ENCODE data around the gene YES1. TPM values are rescaled to one million over a fixed set of nuclear protein-coding genes. Genes with fewer than 3 reads are reported as not detected.

Gene YES1
- total and polyA plus RNA-seq, 2 donors (not counting 3 experiments of a cell fraction or from before 2014, with no cell fraction given), result 16.5 to 92.3 TPM

DNA sequence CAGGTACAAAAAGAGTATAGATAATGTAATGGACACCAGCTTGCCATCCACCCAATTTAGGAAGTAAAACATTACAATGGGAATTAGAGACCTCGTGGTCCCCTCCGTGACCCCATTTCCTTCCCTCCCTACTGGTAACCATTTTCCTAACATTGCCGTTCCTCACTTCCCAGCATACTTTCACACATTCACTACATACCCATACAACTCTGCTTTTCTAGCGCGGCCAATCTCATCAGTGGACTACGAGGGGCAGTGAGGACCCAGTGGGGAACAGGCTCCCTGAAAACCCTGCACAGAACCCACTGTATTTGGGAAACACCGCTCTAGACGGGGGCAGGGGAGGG, 100.8 kb downstream of the YES1 start:
- H3K4me1 ChIP-seq (ENCODE audit: control insufficient read depth, extremely low read depth, insufficient read depth, low read length), result peaks cover 5% of the 10 kb centered on the region
- ChIA-PET POLR2A (no interaction called here), CTCF (interaction anchor here (1.1 to 1.9 kb wide), 2 partner anchors 119 to 128 kb away, joined by 3 to 10 read pairs; no protein-coding TSS in a partner anchor)
- H3K36me3 ChIP-seq (ENCODE audit: control insufficient read depth in 2 of 2, extremely low read depth in 1 of 2, insufficient read depth in 2 of 2, low read length in 2 of 2), result peaks cover 1 to 3% of the 10 kb centered on the region in 2 experiments
- peak overlapping the region; percentile 79 for H3K4me2 ChIP-seq (ENCODE audit: insufficient read depth, low read length)
- no peaks in the 10 kb centered on the region for H4K20me1 ChIP-seq (replicated peaks; ENCODE audit: control insufficient read depth, extremely low read depth, insufficient read depth, low read length)
- dilution Hi-C loops (cut with MboI; ENCODE audit: extremely low pct_ligation_motif_present, low sequenced_read_pairs), result no loop called here
- peak overlapping the region; percentile 72 for H3K9ac ChIP-seq (replicated peaks; ENCODE audit: extremely low read depth, insufficient read depth, low read length)
- peak overlapping the region; percentile 74 to 84 (median 82) for H3K4me3 ChIP-seq (replicated peaks in 1 of 3; ENCODE audit: insufficient read depth in 1 of 3, low read depth in 1 of 3, low read length in 3 of 3)
- no peaks in the 10 kb centered on the region for H3K9me1 ChIP-seq (replicated peaks; ENCODE audit: control insufficient read depth, extremely low read depth, insufficient read depth, low read length)
- FAIRE-seq (no peak), DNase-seq (ENCODE audit: low read depth, low spot score) (no peak)
- H2AFZ ChIP-seq (ENCODE audit: low read depth, low read length), result peak overlapping the region; percentile 43
- intact Hi-C loops (cut with micrococcal nuclease), result loop anchor here (1.0 kb wide), 1 partner anchor 87 kb away; no protein-coding TSS in a partner anchor
- TF ChIP-seq JUN (IDR thresholded peaks at IDR 0.05; ENCODE audit: borderline replicate concordance, insufficient read depth, insufficient read length, low read depth) (no peak), EZH2 (IDR thresholded peaks at IDR 0.05; ENCODE audit: borderline replicate concordance, low read depth, low read length, severe bottlenecking) (no peak), GATA2 (IDR thresholded peaks at IDR 0.05; ENCODE audit: insufficient read depth, insufficient read length, low read depth, low read length) (no peak), POLR2A (IDR thresholded peaks at IDR 0.05; ENCODE audit: low read depth, low read length) (no peak), FOS (IDR thresholded peaks at IDR 0.05; ENCODE audit: borderline replicate concordance, insufficient read depth, low read length) (no peak), POLR2AphosphoS5 (IDR thresholded peaks at IDR 0.05; ENCODE audit: insufficient read depth, low read depth, low read length) (no peak), MYC (IDR thresholded peaks at IDR 0.05; ENCODE audit: low read depth, low read length) (no peak)
- TF ChIP-seq, protein P1, sequence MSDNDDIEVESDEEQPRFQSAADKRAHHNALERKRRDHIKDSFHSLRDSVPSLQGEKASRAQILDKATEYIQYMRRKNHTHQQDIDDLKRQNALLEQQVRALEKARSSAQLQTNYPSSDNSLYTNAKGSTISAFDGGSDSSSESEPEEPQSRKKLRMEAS (IDR thresholded peaks at IDR 0.05; ENCODE audit: insufficient read depth, insufficient read length), result no peak
- TF ChIP-seq, protein P2, sequence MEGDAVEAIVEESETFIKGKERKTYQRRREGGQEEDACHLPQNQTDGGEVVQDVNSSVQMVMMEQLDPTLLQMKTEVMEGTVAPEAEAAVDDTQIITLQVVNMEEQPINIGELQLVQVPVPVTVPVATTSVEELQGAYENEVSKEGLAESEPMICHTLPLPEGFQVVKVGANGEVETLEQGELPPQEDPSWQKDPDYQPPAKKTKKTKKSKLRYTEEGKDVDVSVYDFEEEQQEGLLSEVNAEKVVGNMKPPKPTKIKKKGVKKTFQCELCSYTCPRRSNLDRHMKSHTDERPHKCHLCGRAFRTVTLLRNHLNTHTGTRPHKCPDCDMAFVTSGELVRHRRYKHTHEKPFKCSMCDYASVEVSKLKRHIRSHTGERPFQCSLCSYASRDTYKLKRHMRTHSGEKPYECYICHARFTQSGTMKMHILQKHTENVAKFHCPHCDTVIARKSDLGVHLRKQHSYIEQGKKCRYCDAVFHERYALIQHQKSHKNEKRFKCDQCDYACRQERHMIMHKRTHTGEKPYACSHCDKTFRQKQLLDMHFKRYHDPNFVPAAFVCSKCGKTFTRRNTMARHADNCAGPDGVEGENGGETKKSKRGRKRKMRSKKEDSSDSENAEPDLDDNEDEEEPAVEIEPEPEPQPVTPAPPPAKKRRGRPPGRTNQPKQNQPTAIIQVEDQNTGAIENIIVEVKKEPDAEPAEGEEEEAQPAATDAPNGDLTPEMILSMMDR (IDR thresholded peaks at IDR 0.05; ENCODE audit: extremely low read depth in 1 of 2, insufficient read depth in 1 of 2, low read depth in 1 of 2, low read length in 2 of 2), result no peak
- H3K79me2 ChIP-seq (ENCODE audit: control insufficient read depth, insufficient read depth, low read length), result peaks cover 43% of the 10 kb centered on the region
- no peaks in the 10 kb centered on the region for H3K9me3 ChIP-seq (replicated peaks; ENCODE audit: control insufficient read depth, insufficient read depth, low read length)
- H3K27me3 ChIP-seq (ENCODE audit: control insufficient read depth in 2 of 2, insufficient read depth in 2 of 2, low read length in 2 of 2), result no peaks in the 10 kb centered on the region
- BruUV-seq (replicated peaks), result no TSS peak
- H3K27ac ChIP-seq (ENCODE audit: insufficient read depth, low read depth, low read length), result peak overlapping the region; percentile 49

Data from endothelial cell of umbilical vein (primary cell).